ENCODE data around the gene TMEM14A.

GRCh38 chr6:52647199-52647598, 23.7 kb upstream of the TMEM14A start:
- TF ChIP-seq POLR2A (IDR thresholded peaks at IDR 0.05), result no peak
- no peak for TF ChIP-seq CTCF (IDR thresholded peaks at IDR 0.05)
